Dedifferentiated amniotic fluid mesenchymal stem cell (primary cell): ENCODE measurements around the gene ADCY1.

Source experiments
- DNase-seq: peaks from one replicate; pipeline ENCODE4 v3.0.0-alpha.2; 2016; ENCODE audit errors: extremely low spot score

Gene ADCY1

GRCh38 chr7:45670717-45671116 is 96.5 kb downstream of the ADCY1 start:
- DNase-seq: no peak

DNA sequence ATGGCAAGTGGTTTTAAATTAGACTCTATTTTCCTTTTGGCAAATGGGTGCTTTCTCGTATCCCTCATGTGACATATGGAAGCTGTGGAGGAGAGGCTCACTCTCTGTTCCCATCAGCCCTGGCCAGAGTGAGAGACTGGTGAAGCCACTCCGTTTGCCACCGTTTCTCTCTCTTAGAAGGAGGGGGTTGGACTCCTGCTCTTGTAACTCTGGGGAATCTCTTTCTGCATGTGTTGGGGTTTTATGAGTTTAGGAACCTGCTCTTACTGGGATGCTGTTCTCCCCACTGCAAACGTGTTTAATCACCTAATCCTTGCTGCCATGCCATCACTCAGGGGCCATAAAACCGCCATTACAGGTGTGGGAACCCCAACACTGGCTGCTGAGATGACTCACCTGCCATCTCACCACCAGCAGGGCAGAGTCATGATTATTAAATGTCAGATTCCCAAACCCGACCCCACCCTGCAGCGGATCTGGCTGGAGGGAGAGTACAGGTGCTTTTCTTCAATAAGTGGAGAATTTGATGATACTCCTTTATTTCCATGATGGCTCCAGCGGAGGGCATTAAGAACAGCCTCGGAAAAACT is 103.2 kb downstream of the ADCY1 start:
- DNase-seq: no peak

DNA sequence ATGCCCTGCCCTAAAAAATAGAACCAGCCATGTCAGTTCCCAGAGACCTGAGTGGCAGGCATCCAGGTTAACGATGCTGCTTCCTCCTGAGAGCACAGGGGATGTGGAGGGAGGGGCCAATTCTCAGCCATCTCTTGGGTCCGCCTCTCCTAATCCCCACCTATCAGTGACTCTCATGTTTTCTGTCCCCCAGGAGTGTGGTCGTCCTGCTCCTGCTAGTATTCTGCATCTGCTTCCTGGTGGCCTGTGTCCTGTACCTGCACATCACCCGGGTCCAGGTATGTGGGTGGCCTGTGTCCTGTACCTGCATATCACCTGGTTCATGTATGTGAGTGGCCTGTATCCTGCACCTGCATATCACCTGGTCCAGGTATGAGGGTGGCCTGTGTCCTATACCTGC is 105.3 kb downstream of the ADCY1 start:
- DNase-seq: no peak

DNA sequence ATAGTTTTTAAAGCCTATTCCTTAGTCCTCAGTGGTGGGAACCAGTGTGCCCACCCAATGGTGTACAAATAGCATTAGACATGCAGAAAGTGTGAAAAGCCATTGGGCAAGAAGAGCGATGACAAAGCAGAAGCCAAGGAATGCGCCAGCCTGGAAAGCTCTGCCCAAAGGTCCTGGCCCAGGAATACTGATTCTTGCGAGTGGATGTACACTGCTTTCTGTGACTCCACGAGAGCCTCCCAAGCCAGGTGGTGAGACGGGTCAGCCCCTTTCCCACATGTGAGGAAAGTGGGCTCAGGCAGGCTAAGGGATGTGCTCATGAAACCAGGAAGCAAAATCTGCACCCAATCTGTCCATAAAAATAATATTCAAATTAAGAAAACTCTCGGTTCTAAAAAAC is 106.6 kb downstream of the ADCY1 start:
- no peak for DNase-seq

DNA sequence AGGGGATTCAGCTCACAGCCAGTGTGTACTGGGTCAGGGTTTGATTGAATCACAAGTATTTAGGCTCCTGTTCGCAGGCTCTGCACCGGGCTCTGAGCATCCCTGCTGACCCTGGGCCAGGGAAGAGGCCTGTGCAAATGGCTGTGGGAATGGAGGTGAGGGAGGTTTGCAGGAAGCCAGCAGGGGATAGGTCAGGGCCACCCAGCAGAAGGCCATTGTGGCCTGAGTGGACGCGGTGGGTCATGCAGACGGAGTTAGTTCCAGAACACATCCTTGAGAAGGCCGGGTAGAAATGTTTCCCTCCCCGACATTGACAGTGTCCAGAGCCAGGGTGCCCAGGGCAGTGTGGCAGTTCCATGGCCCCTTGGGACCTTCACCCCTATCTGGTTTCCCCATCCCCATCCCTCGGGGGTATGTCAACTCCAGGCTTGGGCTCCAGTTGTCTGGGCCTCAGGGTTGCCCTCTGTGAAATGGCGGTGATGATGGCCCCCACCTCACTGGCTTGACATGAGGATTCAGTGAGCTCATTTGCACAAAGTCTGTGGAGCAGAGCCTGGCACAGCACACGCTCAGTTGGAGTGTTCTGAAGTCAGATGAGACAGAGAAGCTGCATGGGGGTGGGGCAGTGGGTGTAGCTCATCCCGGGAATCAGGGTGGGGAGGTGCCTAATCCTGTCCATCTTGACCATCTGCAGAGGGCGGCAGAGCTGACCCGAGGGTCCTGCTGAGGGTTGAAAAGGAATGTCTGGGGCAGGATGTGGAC is 107.6 kb downstream of the ADCY1 start:
- no peak for DNase-seq

DNA sequence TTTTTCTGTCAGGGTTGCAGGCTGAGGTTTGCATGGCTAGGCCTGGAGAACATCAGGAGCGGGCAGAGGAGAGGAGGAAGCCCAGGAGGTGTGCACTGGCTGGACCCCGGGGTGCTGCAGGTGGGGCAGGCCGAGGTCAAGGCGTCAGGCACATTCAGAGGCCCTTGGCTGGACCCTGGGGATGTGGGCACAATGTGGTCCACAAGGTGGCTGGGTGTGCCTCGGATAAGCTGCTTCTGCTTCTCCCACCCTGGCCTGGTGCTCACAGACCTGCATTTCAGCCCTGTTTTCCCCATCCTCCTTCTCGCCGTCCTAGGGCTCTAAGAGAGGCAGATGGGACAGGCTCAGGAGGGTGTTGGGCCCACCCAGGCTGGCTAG is 108.2 kb downstream of the ADCY1 start:
- no peak for DNase-seq

DNA sequence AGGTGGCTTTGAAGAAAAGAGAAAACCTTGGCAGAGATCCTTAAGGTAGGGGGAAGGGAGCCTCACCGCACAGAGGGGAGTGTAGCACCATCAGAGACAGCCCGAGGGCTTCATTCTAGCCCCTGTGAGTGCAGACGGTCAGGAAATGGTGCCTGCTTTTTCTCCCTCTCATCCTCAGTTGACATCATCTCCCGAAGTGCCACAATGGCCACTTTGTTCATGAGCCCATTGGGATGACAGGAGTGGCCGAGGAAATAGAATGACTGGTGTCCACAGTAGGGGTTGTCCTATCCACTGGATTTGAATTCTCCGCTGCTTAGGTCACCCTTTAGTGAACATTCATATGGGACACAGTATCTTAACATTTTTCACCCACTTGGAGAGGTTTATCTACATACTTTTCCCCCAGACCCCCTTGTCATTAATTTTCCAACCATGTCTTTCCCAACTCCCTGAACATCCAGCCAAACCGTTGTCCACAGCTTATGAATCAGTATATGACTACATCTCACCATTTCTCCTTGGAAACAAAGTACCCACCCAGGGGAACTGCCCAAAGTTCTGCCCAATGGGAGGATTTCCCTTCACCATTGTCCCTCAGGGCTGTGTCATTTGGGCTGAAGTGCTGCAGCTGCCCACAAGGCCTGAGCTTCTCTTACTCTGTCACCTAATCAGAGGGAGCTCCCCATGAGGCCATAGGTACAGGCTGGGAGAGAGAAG is 108.8 kb downstream of the ADCY1 start:
- DNase-seq: no peak

- no peak for DNase-seq
Observed at GRCh38 chr7:45683556-45684148, 109.5 kb downstream of the ADCY1 start.

DNA sequence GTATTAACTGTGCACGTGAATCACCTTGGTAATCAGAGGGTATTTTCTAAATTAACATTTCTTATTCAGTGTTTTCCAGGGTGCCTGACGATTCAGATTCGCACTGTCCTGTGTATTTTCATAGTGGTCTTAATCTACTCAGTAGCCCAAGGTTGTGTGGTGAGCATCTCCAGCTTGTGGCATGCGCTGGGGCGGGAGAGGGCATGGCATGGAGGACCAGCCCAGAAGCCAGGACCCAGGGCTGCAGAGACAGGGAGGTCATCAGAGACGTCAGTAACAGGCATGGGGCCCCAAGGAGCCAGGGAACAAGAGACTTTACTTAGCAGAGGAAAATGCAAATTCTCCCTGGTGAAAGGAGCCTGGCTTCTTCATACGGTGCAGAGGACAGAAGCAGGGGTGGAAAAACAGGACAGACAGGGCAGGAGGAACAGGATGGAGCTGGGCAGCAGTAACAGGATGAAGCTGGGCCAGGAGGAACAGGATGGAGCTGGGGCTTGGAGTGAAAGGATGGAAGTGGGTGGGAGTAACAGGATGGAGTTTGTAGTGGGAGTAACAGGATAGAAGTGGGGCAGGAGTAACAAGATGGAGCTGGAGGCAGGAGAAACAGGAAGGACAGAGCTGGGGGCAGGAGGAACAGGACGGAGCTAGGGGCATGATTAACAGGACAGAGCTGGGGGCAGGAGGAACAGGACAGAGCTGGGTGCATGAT is 110.9 kb downstream of the ADCY1 start:
- DNase-seq: no peak

- DNase-seq: no peak
Observed at GRCh38 chr7:45685619-45686240, 111.6 kb downstream of the ADCY1 start.

DNA sequence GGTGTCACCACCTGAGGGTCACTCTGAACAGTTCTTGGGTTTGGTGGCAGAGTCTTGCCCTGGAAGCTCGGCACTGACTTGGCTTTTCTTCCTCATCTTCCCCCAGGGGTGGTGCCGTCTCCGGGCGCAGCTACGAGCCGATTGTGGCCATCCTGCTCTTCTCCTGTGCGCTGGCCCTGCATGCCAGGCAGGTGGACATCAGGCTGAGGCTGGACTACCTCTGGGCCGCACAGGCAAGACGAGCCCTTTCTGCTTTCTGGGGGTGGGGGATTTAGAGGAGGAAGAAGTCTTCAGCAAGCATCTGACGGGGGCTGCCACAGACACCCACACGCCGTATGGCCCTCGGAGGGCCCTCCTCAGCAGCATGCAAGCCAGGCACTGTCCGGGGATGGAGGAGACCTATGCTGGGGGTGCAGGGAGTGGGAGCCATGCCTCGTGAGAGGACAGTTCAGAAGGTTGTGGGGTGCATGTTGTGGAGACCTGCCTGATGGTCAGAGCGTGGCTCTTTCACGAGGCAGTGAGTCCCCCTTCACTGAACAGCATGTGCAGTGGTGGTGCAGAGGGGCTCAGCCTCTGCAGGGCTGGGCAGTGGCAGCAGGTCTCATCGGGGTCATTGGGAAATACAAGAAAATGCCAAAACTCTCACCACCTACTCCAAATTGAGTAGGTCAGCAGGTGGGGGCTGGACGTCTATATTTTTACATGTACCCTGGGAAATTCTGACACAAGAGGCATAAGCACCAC is 112.4 kb downstream of the ADCY1 start:
- no peak for DNase-seq

DNA sequence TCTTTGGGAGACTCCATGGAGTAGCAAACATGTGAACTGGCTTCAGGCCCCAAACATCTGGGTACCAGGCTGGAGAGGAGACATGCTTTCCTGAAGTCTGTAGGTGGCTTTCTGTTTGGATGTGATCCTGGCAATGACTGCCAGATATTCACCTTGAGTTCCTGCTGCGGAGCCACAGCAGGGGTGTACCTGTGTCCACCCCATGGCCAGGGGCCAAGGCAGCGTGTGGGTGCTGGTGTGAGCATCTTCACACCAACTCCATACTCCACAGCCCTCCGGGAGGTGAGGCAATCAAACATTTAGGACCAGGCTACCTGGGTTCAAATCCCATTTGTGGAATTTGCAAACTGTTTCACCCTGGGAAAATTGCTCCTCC is 113.0 kb downstream of the ADCY1 start:
- DNase-seq: no peak

GRCh38 chr7:45687721-45688120 is 113.6 kb downstream of the ADCY1 start:
- DNase-seq: no peak

GRCh38 chr7:45688382-45688781 is 114.2 kb downstream of the ADCY1 start:
- no peak for DNase-seq

DNA sequence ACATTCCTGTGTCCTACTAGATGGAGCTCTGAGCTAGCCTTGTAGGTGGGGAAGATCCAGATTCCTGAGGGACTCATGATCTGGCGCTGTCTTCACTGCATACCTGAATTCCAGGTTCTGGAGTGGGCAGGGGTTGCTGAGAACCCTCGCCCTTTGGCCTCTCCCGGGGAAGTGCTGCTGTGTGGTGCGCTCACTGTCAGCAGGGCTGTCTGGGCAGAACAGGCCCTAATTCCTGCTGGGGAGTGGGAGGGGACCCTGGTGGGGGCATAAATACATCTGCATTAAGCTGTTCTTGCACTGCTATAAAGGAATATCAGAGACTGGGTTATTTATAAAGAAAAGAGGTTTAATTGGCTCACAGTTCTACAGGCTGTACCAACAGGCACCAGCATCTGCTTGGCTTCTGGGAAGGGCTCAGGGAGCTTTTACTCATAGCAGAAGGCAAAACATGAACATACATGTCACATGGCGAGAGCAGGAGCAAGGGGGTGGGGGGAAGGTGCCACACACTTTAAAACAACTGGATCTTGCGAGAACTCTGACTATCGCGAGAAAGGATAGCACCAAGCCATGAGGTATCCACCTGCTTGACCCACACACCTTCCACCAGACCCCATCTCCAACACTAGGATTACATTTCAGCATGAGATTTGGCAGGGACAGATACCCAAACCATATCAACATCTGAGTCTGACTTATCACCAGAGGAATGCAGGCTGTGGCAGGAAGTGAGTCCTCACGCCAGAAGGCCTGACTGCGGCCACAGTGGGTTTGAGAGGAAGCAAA is 115.0 kb downstream of the ADCY1 start:
- no peak for DNase-seq

DNA sequence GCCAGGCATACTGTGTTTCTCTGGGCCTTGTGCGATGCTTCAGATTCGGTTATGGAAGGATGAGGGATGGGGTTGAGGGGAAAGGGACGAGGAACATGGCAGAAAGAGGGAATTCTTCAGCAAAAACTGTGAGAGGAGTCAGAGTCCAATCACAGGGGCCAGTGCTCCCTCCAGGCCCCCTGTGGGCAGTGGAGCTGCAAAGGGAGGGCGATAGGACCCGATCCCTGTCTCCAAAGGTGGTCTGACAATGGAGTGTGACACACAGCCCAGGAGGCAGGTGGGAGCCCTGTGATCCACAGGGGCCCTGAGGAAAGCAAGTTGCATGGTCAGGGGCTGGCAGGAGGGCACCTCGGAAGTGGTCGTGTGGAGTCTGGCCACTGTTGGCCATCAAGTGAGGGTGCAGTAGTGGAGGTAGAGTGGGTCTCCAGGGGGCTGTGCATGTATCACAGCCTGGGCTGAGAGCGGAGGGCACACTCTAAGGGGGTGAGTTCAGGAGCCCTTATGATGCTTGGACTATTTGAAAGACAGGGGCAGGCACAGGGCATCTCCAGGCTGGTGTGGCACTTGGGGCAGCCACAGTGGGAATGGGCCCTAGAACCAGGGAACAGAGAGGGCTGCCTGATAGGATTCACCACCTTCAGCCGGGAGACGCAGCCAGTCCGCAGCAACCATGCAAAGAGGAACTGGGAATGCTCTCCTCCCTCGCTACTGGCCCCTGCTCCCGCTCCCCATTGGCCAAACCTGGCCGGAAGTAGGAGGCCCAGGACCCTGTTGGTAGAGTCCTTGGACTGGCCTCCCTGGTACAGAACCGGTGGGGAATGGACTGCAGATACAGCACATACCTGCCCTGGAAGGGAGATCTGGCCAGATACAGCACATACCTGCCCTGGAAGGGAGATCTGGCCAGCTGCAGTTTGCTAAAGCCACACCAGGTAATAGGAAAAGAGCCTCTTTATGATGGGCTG is 115.9 kb downstream of the ADCY1 start:
- no peak for DNase-seq

- no peak for DNase-seq
Observed at GRCh38 chr7:45690762-45691150, 116.6 kb downstream of the ADCY1 start.

GRCh38 chr7:45691155-45691656 is 117.0 kb downstream of the ADCY1 start:
- no peak for DNase-seq

- no peak for DNase-seq
Observed at GRCh38 chr7:45692031-45692430, 117.9 kb downstream of the ADCY1 start.
